Panc1 (cell line): ENCODE data around the gene NANS. TPM values are rescaled to one million over a fixed set of nuclear protein-coding genes. Genes with fewer than 3 reads are reported as not detected.
"Not testable (repeated sequence)": the region's sequence is repeated elsewhere in the genome, so short reads cannot be mapped to it uniquely, and the experiment has no call there.

Experiments
- ATAC-seq: fragments of 200-7000 bp; cut with Tn5 transposase; 2 replicates; pipeline ENCODE4 v1.9.1; 2020; ENCODE audit warnings: mild to moderate bottlenecking, moderate library complexity
- BruUV-seq: library from RNA; stranded (reverse); fragments of 400-500 nt; replicated peaks from 2 replicates; lab custom pipeline; 2021; lab: Mats Ljungman, UMichigan
- CTCF ChIA-PET: fragments of 300-600 bp; sonication (Branson Sonifier 250); formaldehyde crosslinking; loops from one replicate; lab custom pipeline; 2022; ENCODE audit warnings: antibody characterized with exemption; lab: Charles Lee
- POLR2A ChIA-PET: fragments of 300-600 bp; sonication (Branson Sonifier 250); formaldehyde crosslinking; loops from one replicate; lab custom pipeline; 2022; ENCODE audit warnings: antibody characterized with exemption; lab: Charles Lee
- DNase-seq: peaks from one replicate; pipeline ENCODE4 v3.0.0-alpha.2; 2010; ENCODE audit warnings: low read depth, low spot score
- H3K27ac ChIP-seq: 2 replicates; pipeline ENCODE4 v1.5.1; 2011; ENCODE audit warnings: mild to moderate bottlenecking, low read length, inconsistent platforms
- H3K27me3 ChIP-seq: fragments of 200-500 bp; sonication (Bioruptor generic); 2 replicates; pipeline ENCODE4 v1.6.0; 2014; ENCODE audit warnings: low read length, inconsistent platforms; ENCODE audit not compliant: control insufficient read depth, insufficient read depth
- H3K36me3 ChIP-seq: fragments of 200-500 bp; sonication (Bioruptor generic); 2 replicates; pipeline ENCODE4 v1.5.1; 2014; ENCODE audit warnings: inconsistent platforms, mild to moderate bottlenecking, low read length, moderate library complexity; ENCODE audit not compliant: control insufficient read depth, insufficient read depth
- H3K4me1 ChIP-seq: 2 replicates; pipeline ENCODE4 v1.5.1; 2011; ENCODE audit warnings: inconsistent platforms, mild to moderate bottlenecking, low read length, moderate library complexity; ENCODE audit not compliant: control insufficient read depth, insufficient read depth
- H3K4me3 ChIP-seq, 2 experiments: 2 replicates each; pipeline ENCODE4 v1.5.1; 2011 to 2012; ENCODE audit warnings: low read depth in 2 of 2, low read length in 2 of 2, mild to moderate bottlenecking in 2 of 2, inconsistent platforms in 1 of 2, moderate library complexity in 1 of 2
- H3K9me3 ChIP-seq: fragments of 200-500 bp; sonication (Bioruptor generic); 2 replicates; pipeline ENCODE4 v1.5.1; 2014; ENCODE audit warnings: low read depth, mild to moderate bottlenecking, inconsistent platforms, low read length, moderate library complexity; ENCODE audit not compliant: control insufficient read depth, insufficient read depth
- CTCF ChIP-seq: fragments of 450-650 bp; IDR thresholded peaks from 2 replicates; pipeline ENCODE4 v1.5.1; 2017; ENCODE audit warnings: mild to moderate bottlenecking
- POLR2AphosphoS5 ChIP-seq: IDR thresholded peaks from 2 replicates; pipeline ENCODE4 v1.6.1; 2012; ENCODE audit warnings: mild to moderate bottlenecking, low read depth, low read length, moderate library complexity
- REST ChIP-seq, 2 experiments: IDR thresholded peaks; 2 replicates each; pipeline ENCODE4 v1.6.1; 2011 to 2012; ENCODE audit warnings: low read depth in 2 of 2, control low read depth in 1 of 2, low read length in 1 of 2, mild to moderate bottlenecking in 1 of 2, moderate library complexity in 1 of 2; ENCODE audit not compliant: insufficient read depth in 1 of 2
- SIN3A ChIP-seq: IDR thresholded peaks from 2 replicates; pipeline ENCODE4 v1.6.1; 2012; ENCODE audit warnings: low read depth, mild to moderate bottlenecking, low read length, moderate library complexity, borderline replicate concordance; ENCODE audit not compliant: insufficient read depth
- TCF7L2 ChIP-seq: IDR thresholded peaks from 2 replicates; pipeline ENCODE4 v1.6.1; 2011; ENCODE audit warnings: mild to moderate bottlenecking, low read depth, low read length, inconsistent platforms
- in situ Hi-C: cut with HindIII; loops from 2 replicates; pipeline ENCODE4 v1.10.0; 2016; ENCODE audit warnings: low sequenced_read_pairs, low pct_unique_long_range_greater_than_20kb
- intact Hi-C: fragments of 100-400 bp; cut with micrococcal nuclease; formaldehyde crosslinking; loops from one replicate; pipeline ENCODE4 v1.10.0; 2022; ENCODE audit not compliant: unreplicated experiment
- total RNA-seq: library from RNA; stranded (reverse); gene quantifications from one replicate; pipeline ENCODE4 v1.2.1, GENCODE V29; 2021; ENCODE audit not compliant: unreplicated experiment

Gene NANS
- total RNA-seq, 1 experiment from 2014 or later = 41.0 TPM

GRCh38 chr9:98108531-98109031, 52.0 kb downstream of the NANS start:
- Histone ChIP-seq H3K36me3 (no peaks in the 10 kb centered on the region), H3K4me1 (no peaks in the 10 kb centered on the region), H3K27me3 (no peaks in the 10 kb centered on the region), H3K9me3 (no peaks in the 10 kb centered on the region), H3K4me3 (no peak overlapping the region), H3K27ac (no peak overlapping the region)
- CTCF ChIA-PET = interaction anchor here (0.6 kb wide), 1 partner anchor 155 kb away, joined by 3 read pairs; no protein-coding TSS in a partner anchor
- in situ Hi-C loops (no loop called here), intact Hi-C loops (no loop called here)
- TF ChIP-seq POLR2AphosphoS5 = no peak
- no peak for TF ChIP-seq REST (IDR thresholded peaks at IDR 0.05; ENCODE audit: insufficient read depth in 1 of 2, low read depth in 2 of 2, low read length in 1 of 2)
- no peak for TF ChIP-seq TCF7L2
- no peak for TF ChIP-seq CTCF
- no peak for TF ChIP-seq SIN3A
- no TSS peak for BruUV-seq
- ATAC-seq = no peak
- no peak for DNase-seq
- POLR2A ChIA-PET = interaction anchor here (0.7 kb wide), 1 partner anchor 81 kb away, joined by 7 read pairs; no protein-coding TSS in a partner anchor

- H3K27ac ChIP-seq = no peak overlapping the region
- H3K36me3 ChIP-seq = no peaks in the 10 kb centered on the region
- in situ Hi-C loops (no loop called here), intact Hi-C loops (no loop called here)
- POLR2A ChIA-PET = no interaction called here
- no peaks in the 10 kb centered on the region for H3K9me3 ChIP-seq
- BruUV-seq = no TSS peak
- no peaks in the 10 kb centered on the region for H3K4me1 ChIP-seq
- CTCF ChIA-PET = no interaction called here
- H3K27me3 ChIP-seq = no peaks in the 10 kb centered on the region
- H3K4me3 ChIP-seq = no peak overlapping the region
- no peak for DNase-seq
- ATAC-seq = no peak
- TF ChIP-seq TCF7L2 = no peak
Observed at GRCh38 chr9:98109052-98109451, 52.5 kb downstream of the NANS start.

GRCh38 chr9:98117097-98117496, 60.6 kb downstream of the NANS start:
- H3K27me3 ChIP-seq, H3K9me3 ChIP-seq, CTCF ChIA-PET, POLR2A ChIA-PET, ATAC-seq, H3K4me3 ChIP-seq, in situ Hi-C loops, H3K4me1 ChIP-seq, BruUV-seq, DNase-seq, H3K36me3 ChIP-seq, H3K27ac ChIP-seq: not testable (repeated sequence)
- intact Hi-C loops = loop anchor here (10.0 kb wide), 1 partner anchor 78 kb away; the partner anchor contains the start of gene CORO2A
